ENCODE measurements around the gene PHF19. TPM values are rescaled to one million over a fixed set of nuclear protein-coding genes. Genes with fewer than 3 reads are reported as not detected.

Gene PHF19
- polyA plus RNA-seq, 3 donors = 12.6 to 61.0 (median 12.7) TPM

DNA sequence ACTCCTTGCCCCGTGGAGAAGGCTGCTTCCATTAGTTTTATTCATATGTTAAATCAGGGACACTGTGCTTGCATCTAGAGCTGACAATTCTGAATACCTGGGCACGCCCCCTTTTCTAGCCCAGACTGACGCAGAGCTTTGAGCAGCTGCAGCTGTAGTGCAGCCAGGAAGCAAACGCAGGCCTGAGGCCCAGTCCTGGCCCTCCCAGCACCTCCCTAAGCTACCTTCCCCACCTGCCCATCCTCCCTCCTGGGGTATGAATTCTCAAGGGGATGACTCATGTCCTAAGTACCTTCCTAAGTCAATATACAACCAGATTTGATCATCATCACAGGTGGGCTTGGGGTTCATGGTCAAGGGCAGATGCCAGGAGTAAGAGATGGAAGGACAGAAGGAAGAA, 3.5 kb downstream of the PHF19 start:
- 94% methylated on average over 3 of the region's 4 CpGs for WGBS (ENCODE audit: insufficient coverage)
- H3K4me3 ChIP-seq (replicated peaks in 1 of 3; ENCODE audit: low read depth in 2 of 3, low read length in 3 of 3) = no peak overlapping the region
- H3K27me3 Mint-ChIP-seq (ENCODE audit: low read depth in 3 of 3) = peaks cover 0 to under 1% (median 0%) of the 10 kb centered on the region in 3 donors
- TF ChIP-seq, protein P1, sequence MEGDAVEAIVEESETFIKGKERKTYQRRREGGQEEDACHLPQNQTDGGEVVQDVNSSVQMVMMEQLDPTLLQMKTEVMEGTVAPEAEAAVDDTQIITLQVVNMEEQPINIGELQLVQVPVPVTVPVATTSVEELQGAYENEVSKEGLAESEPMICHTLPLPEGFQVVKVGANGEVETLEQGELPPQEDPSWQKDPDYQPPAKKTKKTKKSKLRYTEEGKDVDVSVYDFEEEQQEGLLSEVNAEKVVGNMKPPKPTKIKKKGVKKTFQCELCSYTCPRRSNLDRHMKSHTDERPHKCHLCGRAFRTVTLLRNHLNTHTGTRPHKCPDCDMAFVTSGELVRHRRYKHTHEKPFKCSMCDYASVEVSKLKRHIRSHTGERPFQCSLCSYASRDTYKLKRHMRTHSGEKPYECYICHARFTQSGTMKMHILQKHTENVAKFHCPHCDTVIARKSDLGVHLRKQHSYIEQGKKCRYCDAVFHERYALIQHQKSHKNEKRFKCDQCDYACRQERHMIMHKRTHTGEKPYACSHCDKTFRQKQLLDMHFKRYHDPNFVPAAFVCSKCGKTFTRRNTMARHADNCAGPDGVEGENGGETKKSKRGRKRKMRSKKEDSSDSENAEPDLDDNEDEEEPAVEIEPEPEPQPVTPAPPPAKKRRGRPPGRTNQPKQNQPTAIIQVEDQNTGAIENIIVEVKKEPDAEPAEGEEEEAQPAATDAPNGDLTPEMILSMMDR (IDR thresholded peaks at IDR 0.05) = no peak
- H3K79me2 ChIP-seq (ENCODE audit: insufficient read depth, low read length) = peaks cover 49% of the 10 kb centered on the region
- H3K4me1 ChIP-seq (ENCODE audit: control insufficient read depth in 1 of 2, insufficient read depth in 2 of 2, low read length in 2 of 2) = peaks cover 39 to 46% of the 10 kb centered on the region in 2 donors
- intact Hi-C loops (cut with micrococcal nuclease) = no loop called here
- no peaks in the 10 kb centered on the region for H3K9me3 ChIP-seq (replicated peaks in 1 of 2; ENCODE audit: control insufficient read depth in 1 of 2, insufficient read depth in 1 of 2, low read length in 2 of 2)
- H3K27ac ChIP-seq (ENCODE audit: low read depth in 1 of 2, low read length in 2 of 2) = peak overlapping the region in 1 of 2 donors; percentile 85
- H3K36me3 ChIP-seq (replicated peaks in 1 of 2; ENCODE audit: control insufficient read depth in 1 of 2, insufficient read depth in 2 of 2, low read length in 2 of 2) = peaks cover 16 to 34% of the 10 kb centered on the region in 2 donors
- H4K20me1 ChIP-seq (ENCODE audit: insufficient read depth, low read length) = no peaks in the 10 kb centered on the region
- no peak overlapping the region for H3K4me2 ChIP-seq (replicated peaks; ENCODE audit: extremely low read depth, low read length, poor library complexity, severe bottlenecking)
- peaks cover 36 to 45% of the 10 kb centered on the region in 2 donors for H3K36me3 Mint-ChIP-seq
- peaks cover 52% of the 10 kb centered on the region for H3K4me1 Mint-ChIP-seq
- peak overlapping the region in 4 of 7 donors; percentile 67 to 95 (median 68) for H3K27ac Mint-ChIP-seq
- DNase-seq = no peak
- H3K9me3 Mint-ChIP-seq = no peaks in the 10 kb centered on the region
- H3K9ac ChIP-seq (ENCODE audit: insufficient read depth, low read length, poor library complexity, severe bottlenecking) = no peak overlapping the region
- H2AFZ ChIP-seq (ENCODE audit: insufficient read depth, low read depth, low read length, poor library complexity, severe bottlenecking) = no peak overlapping the region
- no peaks in the 10 kb centered on the region for H3K27me3 ChIP-seq (ENCODE audit: control insufficient read depth in 2 of 2, insufficient read depth in 2 of 2, low read length in 2 of 2)
- no peak overlapping the region for H3K4me3 Mint-ChIP-seq

DNA sequence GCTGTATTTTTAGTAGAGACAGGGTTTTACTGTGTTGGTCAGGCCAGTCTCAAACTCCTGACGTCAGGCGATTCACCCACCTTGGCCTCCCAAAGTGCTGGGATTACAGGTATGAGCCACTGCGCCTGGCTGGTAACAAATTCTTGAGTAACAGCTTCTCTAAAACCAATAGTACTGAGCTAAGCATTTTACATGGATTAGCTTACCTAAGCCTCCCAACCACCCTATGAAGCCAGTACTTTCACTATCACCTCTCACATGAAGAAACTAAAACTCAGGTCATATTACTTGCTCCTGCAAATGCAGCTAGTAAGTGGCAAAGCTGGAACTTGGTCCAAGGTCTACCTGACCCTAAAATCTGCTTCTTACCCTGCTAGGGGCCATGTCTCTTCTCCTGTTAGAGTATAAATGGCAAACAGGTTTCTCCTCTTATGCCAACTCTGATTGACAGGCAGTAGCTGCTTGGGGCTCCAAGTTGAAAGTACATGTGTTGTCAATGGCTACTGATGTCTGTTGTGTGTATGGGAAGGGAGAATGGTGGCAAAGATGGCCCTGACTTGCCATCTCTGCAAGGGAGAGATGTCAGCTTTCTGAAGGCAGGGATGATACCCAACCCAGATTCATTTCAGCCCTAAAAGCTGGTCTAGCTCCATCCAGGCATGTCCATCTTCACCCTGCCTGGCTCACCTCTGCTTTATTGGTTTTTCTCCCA, 4.0 kb downstream of the PHF19 start:
- H3K4me2 ChIP-seq (replicated peaks; ENCODE audit: extremely low read depth, low read length, poor library complexity, severe bottlenecking) = no peak overlapping the region
- no peaks in the 10 kb centered on the region for H3K27me3 Mint-ChIP-seq (ENCODE audit: low read depth in 3 of 3)
- no peak for DNase-seq

More for the DNA sequence above, 4.0 kb downstream of the PHF19 start:
- TF ChIP-seq, protein P1 (IDR thresholded peaks at IDR 0.05) = no peak
- Histone ChIP-seq H3K4me1 (ENCODE audit: control insufficient read depth in 1 of 2, insufficient read depth in 2 of 2, low read length in 2 of 2) (peaks cover 39 to 46% of the 10 kb centered on the region in 2 donors), H3K79me2 (ENCODE audit: insufficient read depth, low read length) (peaks cover 43% of the 10 kb centered on the region), H3K27me3 (ENCODE audit: control insufficient read depth in 2 of 2, insufficient read depth in 2 of 2, low read length in 2 of 2) (no peaks in the 10 kb centered on the region), H3K27ac (ENCODE audit: low read depth in 1 of 2, low read length in 2 of 2) (peak overlapping the region in 1 of 2 donors; percentile 85), H4K20me1 (ENCODE audit: insufficient read depth, low read length) (no peaks in the 10 kb centered on the region), H3K4me3 (replicated peaks in 1 of 3; ENCODE audit: low read depth in 2 of 3, low read length in 3 of 3) (no peak overlapping the region), H3K9ac (ENCODE audit: insufficient read depth, low read length, poor library complexity, severe bottlenecking) (no peak overlapping the region), H2AFZ (ENCODE audit: insufficient read depth, low read depth, low read length, poor library complexity, severe bottlenecking) (no peak overlapping the region), H3K9me3 (replicated peaks in 1 of 2; ENCODE audit: control insufficient read depth in 1 of 2, insufficient read depth in 1 of 2, low read length in 2 of 2) (no peaks in the 10 kb centered on the region), H3K36me3 (replicated peaks in 1 of 2; ENCODE audit: control insufficient read depth in 1 of 2, insufficient read depth in 2 of 2, low read length in 2 of 2) (peaks cover 16 to 34% of the 10 kb centered on the region in 2 donors)
- no peaks in the 10 kb centered on the region for H3K9me3 Mint-ChIP-seq
- no peak overlapping the region for H3K4me3 Mint-ChIP-seq
- peak overlapping the region in 4 of 7 donors; percentile 41 to 95 (median 68) for H3K27ac Mint-ChIP-seq
- WGBS (ENCODE audit: insufficient coverage) = 94% methylated on average over 3 of the region's 3 CpGs
- intact Hi-C loops (cut with micrococcal nuclease) = no loop called here
- H3K36me3 Mint-ChIP-seq = peaks cover 36 to 45% of the 10 kb centered on the region in 2 donors
- peaks cover 51% of the 10 kb centered on the region for H3K4me1 Mint-ChIP-seq
